Fibroblast of villous mesenchyme (primary cell): ENCODE data around the gene SRL. TPM values are rescaled to one million over a fixed set of nuclear protein-coding genes. Genes with fewer than 3 reads are reported as not detected.

ENCODE experiments used
- DNase-seq: peaks from one replicate; pipeline ENCODE4 v3.0.0-alpha.2; 2010; ENCODE audit warnings: low read depth
- H3K4me3 ChIP-seq: 2 replicates; pipeline ENCODE4 v1.5.1; 2011; ENCODE audit warnings: low read depth, mild to moderate bottlenecking, low read length
- CTCF ChIP-seq: IDR thresholded peaks from 2 replicates; pipeline ENCODE4 v1.5.1; 2012; ENCODE audit warnings: low read depth, mild to moderate bottlenecking, low read length; ENCODE audit not compliant: insufficient read depth
- total RNA-seq: library from RNA; depleted of rRNA; stranded (reverse); fragments of >200 nt; gene quantifications from 2 replicates; pipeline ENCODE4 v1.2.3, GENCODE V29; 2012

Gene SRL
- total RNA-seq, 1 donor, result 0.43 TPM

- no peak overlapping the region for H3K4me3 ChIP-seq
- no peak for DNase-seq
- no peak for TF ChIP-seq CTCF
Observed at GRCh38 chr16:4247460-4247784, 5.5 kb upstream of the SRL start.

- no peak for DNase-seq
- no peak overlapping the region for H3K4me3 ChIP-seq
- TF ChIP-seq CTCF, result no peak
Observed at GRCh38 chr16:4246777-4247459, 5.0 kb upstream of the SRL start.

- no peak overlapping the region for H3K4me3 ChIP-seq
- DNase-seq, result peak; percentile 67
- no peak for TF ChIP-seq CTCF
Observed at GRCh38 chr16:4245077-4245791, 3.4 kb upstream of the SRL start.

GRCh38 chr16:4244254-4245076 lies 2.6 kb upstream of the SRL start:
- DNase-seq, result peak; percentile 74
- no peak for TF ChIP-seq CTCF
- H3K4me3 ChIP-seq, result no peak overlapping the region

- H3K4me3 ChIP-seq, result no peak overlapping the region
- TF ChIP-seq CTCF, result no peak
- DNase-seq, result no peak
Observed at GRCh38 chr16:4241258-4241927, 487 bp downstream of the SRL start.

- no peak overlapping the region for H3K4me3 ChIP-seq
- no peak for TF ChIP-seq CTCF
- DNase-seq, result no peak
Observed at GRCh38 chr16:4240624-4241023, 1.3 kb downstream of the SRL start.
